BE2C (cell line): ENCODE measurements around the gene PRKCB.

Experiments used
- DNase-seq: peaks from one replicate; pipeline ENCODE4 v3.0.0-alpha.2; 2020
- H3K27me3 ChIP-seq: fragments of 250-450 bp; sonication (Bioruptor Pico); 2 replicates; pipeline ENCODE4 v1.5.1; 2020; ENCODE audit warnings: mild to moderate bottlenecking
- H3K36me3 ChIP-seq: fragments of 250-450 bp; sonication (Bioruptor Pico); 2 replicates; pipeline ENCODE4 v1.5.1; 2020; ENCODE audit warnings: mild to moderate bottlenecking
- H3K4me1 ChIP-seq: fragments of 250-450 bp; sonication (Bioruptor Pico); 2 replicates; pipeline ENCODE4 v1.5.1; 2020
- H3K4me3 ChIP-seq: 2 replicates; pipeline ENCODE4 v1.5.1; 2011; ENCODE audit warnings: low read depth, low read length
- H3K9me3 ChIP-seq: fragments of 250-450 bp; sonication (Bioruptor Pico); 2 replicates; pipeline ENCODE4 v1.5.1; 2020
- TF ChIP-seq, protein P1 (sequence below): IDR thresholded peaks from 2 replicates; pipeline ENCODE4 v1.5.1; 2012; ENCODE audit warnings: mild to moderate bottlenecking, low read depth, low read length

The PRKCB gene

DNA sequence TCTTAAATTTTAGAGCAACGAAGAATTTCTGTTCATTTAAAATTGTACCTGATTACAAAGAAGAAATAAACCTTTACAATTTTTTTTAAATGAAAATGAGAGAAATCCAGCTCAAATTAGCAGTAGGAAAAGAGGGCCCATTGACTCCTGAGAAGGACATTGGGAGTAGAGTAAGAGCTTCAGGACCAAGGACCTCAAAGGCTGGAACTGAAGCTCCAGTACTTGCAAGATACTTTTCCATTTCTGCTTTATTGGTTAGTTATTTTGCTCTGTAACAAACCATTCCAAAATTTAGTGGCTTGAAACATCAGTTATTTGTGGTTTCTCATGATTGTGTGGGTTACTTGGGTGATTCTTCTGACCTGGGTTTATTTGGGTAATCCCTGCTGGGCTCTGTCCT, 165.9 kb downstream of the PRKCB start:
- Histone ChIP-seq H3K27me3 (no peaks in the 10 kb centered on the region), H3K4me1 (no peaks in the 10 kb centered on the region), H3K4me3 (no peak overlapping the region), H3K36me3 (no peaks in the 10 kb centered on the region), H3K9me3 (no peaks in the 10 kb centered on the region)
- DNase-seq: no peak
- TF ChIP-seq, protein P1, sequence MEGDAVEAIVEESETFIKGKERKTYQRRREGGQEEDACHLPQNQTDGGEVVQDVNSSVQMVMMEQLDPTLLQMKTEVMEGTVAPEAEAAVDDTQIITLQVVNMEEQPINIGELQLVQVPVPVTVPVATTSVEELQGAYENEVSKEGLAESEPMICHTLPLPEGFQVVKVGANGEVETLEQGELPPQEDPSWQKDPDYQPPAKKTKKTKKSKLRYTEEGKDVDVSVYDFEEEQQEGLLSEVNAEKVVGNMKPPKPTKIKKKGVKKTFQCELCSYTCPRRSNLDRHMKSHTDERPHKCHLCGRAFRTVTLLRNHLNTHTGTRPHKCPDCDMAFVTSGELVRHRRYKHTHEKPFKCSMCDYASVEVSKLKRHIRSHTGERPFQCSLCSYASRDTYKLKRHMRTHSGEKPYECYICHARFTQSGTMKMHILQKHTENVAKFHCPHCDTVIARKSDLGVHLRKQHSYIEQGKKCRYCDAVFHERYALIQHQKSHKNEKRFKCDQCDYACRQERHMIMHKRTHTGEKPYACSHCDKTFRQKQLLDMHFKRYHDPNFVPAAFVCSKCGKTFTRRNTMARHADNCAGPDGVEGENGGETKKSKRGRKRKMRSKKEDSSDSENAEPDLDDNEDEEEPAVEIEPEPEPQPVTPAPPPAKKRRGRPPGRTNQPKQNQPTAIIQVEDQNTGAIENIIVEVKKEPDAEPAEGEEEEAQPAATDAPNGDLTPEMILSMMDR: no peak

- TF ChIP-seq, protein P1: no peak
- Histone ChIP-seq H3K27me3 (no peaks in the 10 kb centered on the region), H3K4me3 (no peak overlapping the region), H3K4me1 (no peaks in the 10 kb centered on the region), H3K36me3 (no peaks in the 10 kb centered on the region), H3K9me3 (no peaks in the 10 kb centered on the region)
- DNase-seq: no peak
Measured at GRCh38 chr16:24002619-24003018, 166.8 kb downstream of the PRKCB start.

- no peaks in the 10 kb centered on the region for H3K27me3 ChIP-seq
- H3K9me3 ChIP-seq: no peaks in the 10 kb centered on the region
- TF ChIP-seq, protein P1: no peak
- no peak for DNase-seq
- H3K36me3 ChIP-seq: no peaks in the 10 kb centered on the region
- no peaks in the 10 kb centered on the region for H3K4me1 ChIP-seq
- no peak overlapping the region for H3K4me3 ChIP-seq
Measured at GRCh38 chr16:24005577-24005976, 169.8 kb downstream of the PRKCB start.

DNA sequence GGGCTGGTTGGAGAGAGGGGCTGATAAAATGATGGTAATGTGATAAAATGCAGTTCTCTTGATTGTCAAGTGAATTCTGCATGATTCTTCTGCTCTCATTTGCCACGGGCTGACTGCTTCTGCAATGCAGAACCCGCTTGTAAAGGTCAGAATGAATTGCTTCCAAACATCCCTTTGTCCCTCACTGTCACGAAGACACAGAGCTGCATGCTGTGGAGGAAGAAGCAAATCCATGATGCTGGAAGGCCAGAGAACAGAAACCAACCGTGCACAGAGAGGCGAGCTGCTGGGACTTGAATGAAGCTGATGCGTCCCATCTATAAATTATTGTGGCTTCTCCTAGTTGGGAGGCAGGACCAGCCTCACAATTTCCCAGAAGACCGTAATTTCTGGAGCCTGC, 171.6 kb downstream of the PRKCB start:
- Histone ChIP-seq H3K4me3 (no peak overlapping the region), H3K9me3 (no peaks in the 10 kb centered on the region), H3K4me1 (no peaks in the 10 kb centered on the region), H3K27me3 (no peaks in the 10 kb centered on the region), H3K36me3 (no peaks in the 10 kb centered on the region)
- TF ChIP-seq, protein P1: no peak
- DNase-seq: no peak

DNA sequence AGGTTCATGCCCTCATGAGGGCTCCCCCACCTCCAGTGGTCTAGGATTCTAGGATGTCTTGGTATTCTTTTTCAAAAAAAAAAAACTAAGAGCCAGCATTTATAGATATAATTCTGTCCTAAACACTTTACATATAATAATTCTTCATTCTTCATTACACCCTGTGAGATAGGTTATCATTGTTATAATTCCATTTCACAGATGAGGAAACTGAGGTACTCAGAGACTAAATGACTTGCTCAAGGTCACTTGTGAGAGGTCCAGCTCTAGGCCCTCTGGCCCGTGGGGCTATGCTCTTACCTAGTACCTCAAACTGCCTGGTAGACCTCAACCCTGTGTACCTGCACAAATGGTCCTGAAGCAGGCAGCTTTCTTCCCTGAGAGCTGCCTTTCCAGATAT, 172.2 kb downstream of the PRKCB start:
- DNase-seq: no peak
- Histone ChIP-seq H3K27me3 (no peaks in the 10 kb centered on the region), H3K9me3 (no peaks in the 10 kb centered on the region), H3K4me1 (no peaks in the 10 kb centered on the region), H3K36me3 (no peaks in the 10 kb centered on the region), H3K4me3 (no peak overlapping the region)
- TF ChIP-seq, protein P1: no peak

DNA sequence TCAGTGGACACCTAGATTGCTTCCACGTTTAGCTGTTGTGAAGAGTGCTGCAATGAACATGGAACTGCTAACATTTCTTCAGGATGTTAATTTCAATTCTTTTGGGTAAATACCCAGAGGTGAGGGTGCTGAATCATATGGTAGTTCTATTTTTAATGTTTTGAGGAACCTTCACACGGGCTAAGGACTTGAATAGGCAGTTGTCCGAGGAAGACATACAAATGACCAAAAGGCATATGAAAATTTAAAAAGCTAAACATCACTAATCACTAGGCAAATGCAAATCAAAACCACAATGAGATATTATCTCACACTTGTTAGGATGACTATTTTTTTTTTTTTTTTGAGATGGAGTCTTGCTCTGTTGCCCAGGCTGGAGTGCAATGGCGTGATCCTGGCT, 173.3 kb downstream of the PRKCB start:
- H3K36me3 ChIP-seq: no peaks in the 10 kb centered on the region
- H3K4me3 ChIP-seq: no peak overlapping the region
- no peaks in the 10 kb centered on the region for H3K9me3 ChIP-seq
- H3K27me3 ChIP-seq: no peaks in the 10 kb centered on the region
- no peak for DNase-seq
- TF ChIP-seq, protein P1: no peak
- H3K4me1 ChIP-seq: no peaks in the 10 kb centered on the region
